ENCODE results near the gene PFKFB2.

Gene PFKFB2

GRCh38 chr1:207102146-207102545 lies 49.1 kb downstream of the PFKFB2 start:
- no peak for TF ChIP-seq CTCF (IDR thresholded peaks at IDR 0.05; ENCODE audit: low read depth, low read length, missing control alignments)
- no peak for DNase-seq (ENCODE audit: low read depth)
- no peak overlapping the region for H3K4me3 ChIP-seq (ENCODE audit: low read depth, low read length)

GRCh38 chr1:207102659-207103058 lies 49.6 kb downstream of the PFKFB2 start:
- DNase-seq (ENCODE audit: low read depth), result no peak
- no peak for TF ChIP-seq CTCF (IDR thresholded peaks at IDR 0.05; ENCODE audit: low read depth, low read length, missing control alignments)

GRCh38 chr1:207103892-207104373 lies 50.9 kb downstream of the PFKFB2 start, which contains the start of gene C4BPA:
TSS of gene C4BPA (plus strand) at chr1:207104233. CDS start at chr1:207113026, 8,793 bp downstream.
- no peak for DNase-seq (ENCODE audit: low read depth)
- no peak for TF ChIP-seq CTCF (IDR thresholded peaks at IDR 0.05; ENCODE audit: low read depth, low read length, missing control alignments)
- no peak within 1 kb of the TSS for H3K4me3 ChIP-seq (ENCODE audit: low read depth, low read length)

More at GRCh38 chr1:207102659-207103058, 49.6 kb downstream of the PFKFB2 start:
- H3K4me3 ChIP-seq (ENCODE audit: low read depth, low read length), result no peak overlapping the region

- no peak for TF ChIP-seq CTCF (IDR thresholded peaks at IDR 0.05; ENCODE audit: low read depth, low read length, missing control alignments)
- no peak for DNase-seq (ENCODE audit: low read depth)
- no peak overlapping the region for H3K4me3 ChIP-seq (ENCODE audit: low read depth, low read length)
These were observed 55.9 kb downstream of the PFKFB2 start for GRCh38 chr1:207109004-207109403.

- no peak overlapping the region for H3K4me3 ChIP-seq (ENCODE audit: low read depth, low read length)
- no peak for DNase-seq (ENCODE audit: low read depth)
- TF ChIP-seq CTCF (IDR thresholded peaks at IDR 0.05; ENCODE audit: low read depth, low read length, missing control alignments), result no peak
These were observed 59.7 kb downstream of the PFKFB2 start for GRCh38 chr1:207112616-207113296.

GRCh38 chr1:207115269-207115668 lies 62.2 kb downstream of the PFKFB2 start:
- H3K4me3 ChIP-seq (ENCODE audit: low read depth, low read length), result no peak overlapping the region
- no peak for DNase-seq (ENCODE audit: low read depth)
- no peak for TF ChIP-seq CTCF (IDR thresholded peaks at IDR 0.05; ENCODE audit: low read depth, low read length, missing control alignments)

GRCh38 chr1:207124389-207124788 lies 71.3 kb downstream of the PFKFB2 start:
- no peak for DNase-seq (ENCODE audit: low read depth)
- H3K4me3 ChIP-seq (ENCODE audit: low read depth, low read length), result no peak overlapping the region
- TF ChIP-seq CTCF (IDR thresholded peaks at IDR 0.05; ENCODE audit: low read depth, low read length, missing control alignments), result no peak
